AG09309 (cell line): Measurements from ENCODE around the gene SFXN4.
"Not testable (repeated sequence)": the region's sequence is repeated elsewhere in the genome, so short reads cannot be mapped to it uniquely, and the experiment has no call there.

Experiments
- DNase-seq: peaks from one replicate; pipeline ENCODE4 v3.0.0-alpha.2; 2010; ENCODE audit warnings: low read depth
- H3K4me3 ChIP-seq: 2 replicates; pipeline ENCODE4 v1.5.1; 2011; ENCODE audit warnings: mild to moderate bottlenecking, low read depth, low read length, moderate library complexity; ENCODE audit not compliant: control insufficient read depth
- CTCF ChIP-seq: IDR thresholded peaks from 2 replicates; pipeline ENCODE4 v1.5.1; 2011; ENCODE audit warnings: mild to moderate bottlenecking, low read depth, low read length, inconsistent platforms; ENCODE audit not compliant: insufficient read depth, control insufficient read depth; ENCODE audit errors: missing control alignments

SFXN4 gene

GRCh38 chr10:119112056-119112455, 53.5 kb downstream of the SFXN4 start:
- DNase-seq: peak; percentile 76
- TF ChIP-seq CTCF: no peak
- H3K4me3 ChIP-seq: no peak overlapping the region

- H3K4me3 ChIP-seq, DNase-seq: not testable (repeated sequence)
Observed at GRCh38 chr10:119107771-119108170, 57.7 kb downstream of the SFXN4 start.

GRCh38 chr10:119107106-119107505, 58.4 kb downstream of the SFXN4 start:
- H3K4me3 ChIP-seq, DNase-seq: not testable (repeated sequence)

- not testable (repeated sequence) for H3K4me3 ChIP-seq, DNase-seq
Observed at GRCh38 chr10:119105899-119106298, 59.6 kb downstream of the SFXN4 start.

- TF ChIP-seq CTCF: no peak
- no peak for DNase-seq
- H3K4me3 ChIP-seq: peak overlapping the region; percentile 87
Observed at GRCh38 chr10:119105155-119105554, 60.4 kb downstream of the SFXN4 start.

- DNase-seq: no peak
- TF ChIP-seq CTCF: no peak
- H3K4me3 ChIP-seq: peak overlapping the region; percentile 87
Observed at GRCh38 chr10:119104654-119105015, 60.9 kb downstream of the SFXN4 start.

GRCh38 chr10:119103903-119104653, 61.4 kb downstream of the SFXN4 start, which contains the start of gene DENND10:
DENND10 (plus strand) TSS chr10:119104113; CDS start chr10:119104143, 30 bp downstream.
- no peak for TF ChIP-seq CTCF
- DNase-seq: no peak

GRCh38 chr10:119103241-119103902, 62.1 kb downstream of the SFXN4 start:
- no peak for DNase-seq
- no peak overlapping the region for H3K4me3 ChIP-seq
- no peak for TF ChIP-seq CTCF

More at GRCh38 chr10:119103903-119104653, 61.4 kb downstream of the SFXN4 start, which contains the start of gene DENND10:
- H3K4me3 ChIP-seq: peak within 1 kb of the TSS; percentile 87
